HepG2 (cell line): Measurements from ENCODE around the gene KCTD14. TPM values are rescaled to one million over a fixed set of nuclear protein-coding genes. Genes with fewer than 3 reads are reported as not detected.
A peak's percentile ranks its signal among the peaks of the same experiment; 100 is the strongest.

Experiments used
- MTA3 ChIP-seq: sonication (generic); formaldehyde crosslinking; IDR thresholded peaks from 2 replicates; pipeline ENCODE4 v1.4.0; 2020; ENCODE audit warnings: missing genetic modification reagents
- NFYC ChIP-seq: IDR thresholded peaks from 2 replicates; pipeline ENCODE4 v1.6.1; 2016; ENCODE audit warnings: missing genetic modification reagents, missing compliant biosample characterization
- RAD21 ChIP-seq: fragments of 450-650 bp; formaldehyde crosslinking; IDR thresholded peaks from 2 replicates; pipeline ENCODE4 v1.5.0; 2020; ENCODE audit warnings: mild to moderate bottlenecking
- RARA ChIP-seq: IDR thresholded peaks from 2 replicates; pipeline ENCODE4 v1.6.1; 2016; ENCODE audit warnings: missing genetic modification reagents, missing compliant biosample characterization
- RNF2 ChIP-seq: fragments of 450-650 bp; conservative IDR thresholded peaks from 2 replicates; pipeline ENCODE4 v1.6.1; 2016; ENCODE audit warnings: low read depth
- TBX2 ChIP-seq: sonication (generic); formaldehyde crosslinking; IDR thresholded peaks from 2 replicates; pipeline ENCODE4 v1.5.0; 2020; ENCODE audit warnings: missing genetic modification reagents, mild to moderate bottlenecking, borderline replicate concordance
- ZFP82 ChIP-seq: sonication (generic); formaldehyde crosslinking; IDR thresholded peaks from 2 replicates; pipeline ENCODE4 v1.5.1; 2020; ENCODE audit warnings: mild to moderate bottlenecking, missing genetic modification reagents, borderline replicate concordance
- ZFY ChIP-seq: sonication (generic); formaldehyde crosslinking; IDR thresholded peaks from 2 replicates; pipeline ENCODE4 v1.4.0; 2020; ENCODE audit warnings: missing genetic modification reagents
- ZNF160 ChIP-seq: sonication (generic); formaldehyde crosslinking; IDR thresholded peaks from 2 replicates; pipeline ENCODE4 v1.8.0; 2022; ENCODE audit warnings: mild to moderate bottlenecking, inconsistent platforms, missing genetic modification reagents
- ZNF337 ChIP-seq: sonication (generic); formaldehyde crosslinking; IDR thresholded peaks from 2 replicates; pipeline ENCODE4 v1.5.1; 2020; ENCODE audit warnings: missing genetic modification reagents, low read depth, mild to moderate bottlenecking, borderline replicate concordance
- ZNF33B ChIP-seq: sonication (generic); formaldehyde crosslinking; IDR thresholded peaks from 2 replicates; pipeline ENCODE4 v1.5.1; 2020; ENCODE audit warnings: mild to moderate bottlenecking, missing genetic modification reagents
- ZNF407 ChIP-seq: sonication (generic); formaldehyde crosslinking; IDR thresholded peaks from one replicate; pipeline ENCODE4 v1.5.1; 2020; ENCODE audit warnings: mild to moderate bottlenecking, missing genetic modification reagents; ENCODE audit errors: not compliant biosample characterization
- ZNF7 ChIP-seq: IDR thresholded peaks from 2 replicates; pipeline ENCODE4 v1.6.1; 2016; ENCODE audit warnings: missing biosample characterization, missing genetic modification reagents
- ZNF782 ChIP-seq: sonication (generic); formaldehyde crosslinking; IDR thresholded peaks from 2 replicates; pipeline ENCODE4 v1.4.0; 2020; ENCODE audit warnings: missing genetic modification reagents, mild to moderate bottlenecking, borderline replicate concordance
- polyA plus RNA-seq, 8 experiments: library from polyadenylated mRNA; depleted of rRNA in 3 of 8; stranded (reverse) in 7 of 8; unstranded in 1 of 8; fragments of >200 nt; fragmentation: Illumina TruSeq in 4 of 8; extraction: Trizol in 4 of 8; gene quantifications; 2 replicates each; pipeline versions ENCODE4 v1.2.1 to v1.2.3, GENCODE V29; 2011 to 2016; ENCODE audit warnings: low read depth in 4 of 8, missing spikeins in 1 of 8, mixed read lengths in 1 of 8; ENCODE audit not compliant: insufficient read depth in 1 of 8
- total RNA-seq, 5 experiments: library from RNA; depleted of rRNA; stranded (reverse); fragments of >200 nt; fragmentation: Illumina TruSeq; extraction: Trizol; gene quantifications; 2 replicates each; pipeline ENCODE4 v1.2.3, GENCODE V29; 2016; ENCODE audit warnings: low read depth in 1 of 5
- TF ChIP-seq, protein P1 (sequence below): sonication (generic); formaldehyde crosslinking; IDR thresholded peaks from 2 replicates; pipeline ENCODE4 v1.8.1; 2023; ENCODE audit warnings: mild to moderate bottlenecking, missing genetic modification reagents
- TF ChIP-seq, protein P2 (sequence below): IDR thresholded peaks from 2 replicates; pipeline ENCODE4 v1.6.1; 2016; ENCODE audit warnings: missing compliant biosample characterization, missing genetic modification reagents, borderline replicate concordance
- TF ChIP-seq, protein P3 (sequence below): fragments of 450-650 bp; IDR thresholded peaks from 2 replicates; pipeline ENCODE4 v1.6.1; 2017
- TF ChIP-seq, protein P4 (sequence below): sonication (generic); formaldehyde crosslinking; IDR thresholded peaks from 2 replicates; pipeline ENCODE4 v1.5.0; 2020; ENCODE audit warnings: missing genetic modification reagents

The KCTD14 gene
- total and polyA plus RNA-seq, 2 of the 13 experiments (the other 11 are each of a cell fraction or from before 2014, with no cell fraction given), result 10.3 to 15.6 TPM

DNA sequence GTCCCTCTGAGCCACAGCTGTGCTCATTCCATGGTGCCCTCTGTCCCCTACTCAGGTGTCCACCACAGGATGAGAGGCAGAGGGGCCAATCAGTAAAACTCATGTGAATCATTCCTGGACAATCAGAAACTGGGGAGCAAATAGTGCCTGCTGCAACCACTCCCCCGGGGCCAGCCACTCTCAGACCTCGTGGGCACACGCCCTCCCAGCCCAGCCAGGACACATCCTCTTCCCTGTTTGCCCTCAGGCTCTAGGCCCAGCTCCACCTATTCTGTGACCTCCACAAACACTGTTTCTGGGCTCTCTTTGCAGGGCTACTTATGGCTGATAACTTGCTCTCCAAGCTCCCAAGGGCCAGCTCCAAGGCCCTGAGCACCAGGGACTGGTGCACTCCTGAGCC lies 14.0 kb upstream of the KCTD14 start (continued):
- TF ChIP-seq, protein P1, sequence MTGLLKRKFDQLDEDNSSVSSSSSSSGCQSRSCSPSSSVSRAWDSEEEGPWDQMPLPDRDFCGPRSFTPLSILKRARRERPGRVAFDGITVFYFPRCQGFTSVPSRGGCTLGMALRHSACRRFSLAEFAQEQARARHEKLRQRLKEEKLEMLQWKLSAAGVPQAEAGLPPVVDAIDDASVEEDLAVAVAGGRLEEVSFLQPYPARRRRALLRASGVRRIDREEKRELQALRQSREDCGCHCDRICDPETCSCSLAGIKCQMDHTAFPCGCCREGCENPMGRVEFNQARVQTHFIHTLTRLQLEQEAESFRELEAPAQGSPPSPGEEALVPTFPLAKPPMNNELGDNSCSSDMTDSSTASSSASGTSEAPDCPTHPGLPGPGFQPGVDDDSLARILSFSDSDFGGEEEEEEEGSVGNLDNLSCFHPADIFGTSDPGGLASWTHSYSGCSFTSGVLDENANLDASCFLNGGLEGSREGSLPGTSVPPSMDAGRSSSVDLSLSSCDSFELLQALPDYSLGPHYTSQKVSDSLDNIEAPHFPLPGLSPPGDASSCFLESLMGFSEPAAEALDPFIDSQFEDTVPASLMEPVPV (CRISPR knock-in tag), result no peak
- no peak for TF ChIP-seq ZFP82 (CRISPR knock-in tag)
- TF ChIP-seq ZNF7 (CRISPR knock-in tag), result no peak
- TF ChIP-seq ZNF160 (CRISPR knock-in tag), result no peak
- no peak for TF ChIP-seq ZNF782 (CRISPR knock-in tag)
- no peak for TF ChIP-seq MTA3 (CRISPR knock-in tag)
- TF ChIP-seq ZNF337, result no peak
- TF ChIP-seq, protein P2, sequence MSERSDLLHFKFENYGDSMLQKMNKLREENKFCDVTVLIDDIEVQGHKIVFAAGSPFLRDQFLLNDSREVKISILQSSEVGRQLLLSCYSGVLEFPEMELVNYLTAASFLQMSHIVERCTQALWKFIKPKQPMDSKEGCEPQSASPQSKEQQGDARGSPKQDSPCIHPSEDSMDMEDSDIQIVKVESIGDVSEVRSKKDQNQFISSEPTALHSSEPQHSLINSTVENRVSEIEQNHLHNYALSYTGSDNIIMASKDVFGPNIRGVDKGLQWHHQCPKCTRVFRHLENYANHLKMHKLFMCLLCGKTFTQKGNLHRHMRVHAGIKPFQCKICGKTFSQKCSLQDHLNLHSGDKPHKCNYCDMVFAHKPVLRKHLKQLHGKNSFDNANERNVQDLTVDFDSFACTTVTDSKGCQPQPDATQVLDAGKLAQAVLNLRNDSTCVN (CRISPR knock-in tag), result peak; percentile 25; the same call in 1 of the 2 replicates
- no peak for TF ChIP-seq RNF2
- no peak for TF ChIP-seq NFYC (CRISPR knock-in tag)
- TF ChIP-seq, protein P3, sequence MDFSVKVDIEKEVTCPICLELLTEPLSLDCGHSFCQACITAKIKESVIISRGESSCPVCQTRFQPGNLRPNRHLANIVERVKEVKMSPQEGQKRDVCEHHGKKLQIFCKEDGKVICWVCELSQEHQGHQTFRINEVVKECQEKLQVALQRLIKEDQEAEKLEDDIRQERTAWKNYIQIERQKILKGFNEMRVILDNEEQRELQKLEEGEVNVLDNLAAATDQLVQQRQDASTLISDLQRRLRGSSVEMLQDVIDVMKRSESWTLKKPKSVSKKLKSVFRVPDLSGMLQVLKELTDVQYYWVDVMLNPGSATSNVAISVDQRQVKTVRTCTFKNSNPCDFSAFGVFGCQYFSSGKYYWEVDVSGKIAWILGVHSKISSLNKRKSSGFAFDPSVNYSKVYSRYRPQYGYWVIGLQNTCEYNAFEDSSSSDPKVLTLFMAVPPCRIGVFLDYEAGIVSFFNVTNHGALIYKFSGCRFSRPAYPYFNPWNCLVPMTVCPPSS, result no peak
- TF ChIP-seq RARA (CRISPR knock-in tag), result peak; percentile 37; the same call in 1 of the 2 replicates
- peak; percentile 26; the same call in 1 of the 2 replicates for TF ChIP-seq ZFY (CRISPR knock-in tag)
- no peak for TF ChIP-seq RAD21 (CRISPR knock-in tag)
- TF ChIP-seq TBX2, result no peak
- TF ChIP-seq, protein P4, sequence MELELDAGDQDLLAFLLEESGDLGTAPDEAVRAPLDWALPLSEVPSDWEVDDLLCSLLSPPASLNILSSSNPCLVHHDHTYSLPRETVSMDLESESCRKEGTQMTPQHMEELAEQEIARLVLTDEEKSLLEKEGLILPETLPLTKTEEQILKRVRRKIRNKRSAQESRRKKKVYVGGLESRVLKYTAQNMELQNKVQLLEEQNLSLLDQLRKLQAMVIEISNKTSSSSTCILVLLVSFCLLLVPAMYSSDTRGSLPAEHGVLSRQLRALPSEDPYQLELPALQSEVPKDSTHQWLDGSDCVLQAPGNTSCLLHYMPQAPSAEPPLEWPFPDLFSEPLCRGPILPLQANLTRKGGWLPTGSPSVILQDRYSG, result no peak
- no peak for TF ChIP-seq ZNF33B (CRISPR knock-in tag)
- TF ChIP-seq ZNF407, result no peak
